ENCODE data around the gene ASGR2. TPM values are rescaled to one million over a fixed set of nuclear protein-coding genes. Genes with fewer than 3 reads are reported as not detected.

The ASGR2 gene
- total RNA-seq, 2 experiments from 2014 or later = not detected

DNA sequence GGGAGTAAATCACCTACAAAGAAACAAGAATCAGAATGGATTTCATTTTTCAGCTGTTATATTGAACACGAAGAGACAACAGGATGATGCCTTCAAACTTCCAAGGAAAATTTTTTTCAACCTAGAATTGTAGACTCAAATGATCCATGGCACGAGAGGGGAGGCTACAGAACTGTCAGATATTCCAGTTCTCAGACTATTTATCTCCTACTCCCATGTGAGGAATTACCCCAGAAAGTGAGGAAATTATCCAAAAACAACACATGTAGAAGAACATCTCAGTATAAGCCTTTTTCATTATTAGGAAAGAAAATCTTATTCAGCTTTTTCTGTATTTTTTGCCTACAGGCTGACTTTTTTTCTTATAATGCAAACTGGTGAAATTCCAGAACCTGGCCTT, 5.5 kb upstream of the ASGR2 start:
- DNase-seq = no peak
- POLR2A ChIA-PET = no interaction called here
- CTCF ChIA-PET = no interaction called here
- no peak overlapping the region for H3K4me3 Mint-ChIP-seq
- H3K27me3 Mint-ChIP-seq = peaks cover 10% of the 10 kb centered on the region
- no peaks in the 10 kb centered on the region for H3K36me3 Mint-ChIP-seq (ENCODE audit: low read depth)
- no peaks in the 10 kb centered on the region for H3K9me3 Mint-ChIP-seq
- peaks cover 5% of the 10 kb centered on the region for H3K4me1 Mint-ChIP-seq
- no peak overlapping the region for H3K27ac Mint-ChIP-seq

DNA sequence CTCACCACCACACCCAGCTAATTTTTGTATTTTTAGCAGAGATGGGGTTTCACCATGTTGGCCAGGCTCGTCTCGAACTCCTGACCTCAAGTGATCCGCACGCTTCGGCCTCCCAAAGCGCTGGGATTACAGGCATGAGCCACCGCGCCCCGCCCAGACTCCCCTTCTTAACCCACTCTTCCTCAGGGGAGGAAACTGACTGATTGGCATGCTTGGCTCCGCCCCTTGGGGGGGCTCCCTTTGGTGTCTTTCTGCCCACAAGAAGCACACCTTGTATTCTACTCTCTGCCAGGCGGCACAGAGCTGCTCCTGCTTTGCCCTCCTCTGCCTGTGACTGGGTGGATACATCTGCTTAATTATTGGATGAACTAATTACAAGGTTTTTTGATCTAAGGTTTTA, 4.7 kb upstream of the ASGR2 start:
- POLR2A ChIA-PET = no interaction called here
- peaks cover 5% of the 10 kb centered on the region for H3K4me1 Mint-ChIP-seq

DNA sequence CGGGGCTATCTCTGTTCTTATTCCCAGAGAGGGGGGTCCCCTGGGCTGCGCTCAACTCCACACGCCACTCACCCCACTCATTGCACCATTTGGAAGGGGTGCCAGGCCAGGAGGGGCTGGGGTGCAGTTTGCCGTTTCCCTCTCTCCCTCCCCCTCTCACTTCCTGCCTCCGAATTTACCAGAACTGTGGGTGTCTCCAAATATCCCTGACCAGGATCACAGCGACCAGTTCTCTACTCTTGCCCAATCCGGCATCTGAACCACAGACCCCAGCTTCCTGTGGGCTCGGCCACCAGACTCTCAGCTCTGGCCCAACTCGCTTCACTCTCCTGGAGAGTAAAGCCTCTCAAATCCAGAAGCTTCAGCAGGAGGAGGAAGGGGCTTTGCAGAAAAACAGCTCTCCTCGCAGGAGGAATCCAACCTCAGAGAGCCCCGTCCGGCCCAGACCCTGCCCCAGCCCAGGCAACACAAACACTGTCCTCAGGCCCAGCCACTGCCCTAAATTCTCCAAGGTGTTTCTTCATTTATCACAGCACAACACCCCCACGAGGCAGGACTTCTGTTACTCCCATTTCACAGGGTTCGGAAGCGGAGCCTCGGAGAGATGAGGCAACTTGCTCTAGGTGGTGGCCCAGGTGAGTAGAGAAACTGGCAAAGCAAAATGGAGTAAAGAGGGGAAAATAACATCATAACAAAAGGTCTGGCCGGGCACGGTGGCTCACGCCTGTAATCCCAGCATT, 423 bp upstream of the ASGR2 start:
- H3K4me3 Mint-ChIP-seq = no peak overlapping the region
- POLR2A ChIA-PET = no interaction called here
- H3K9me3 Mint-ChIP-seq = no peaks in the 10 kb centered on the region
- no peaks in the 10 kb centered on the region for H3K36me3 Mint-ChIP-seq (ENCODE audit: low read depth)
- H3K27me3 Mint-ChIP-seq = peaks cover 7% of the 10 kb centered on the region
- H3K4me1 Mint-ChIP-seq = no peaks in the 10 kb centered on the region
- no peak overlapping the region for H3K27ac Mint-ChIP-seq
- no peak for DNase-seq
- CTCF ChIA-PET = interaction anchor here (0.5 to 1.5 kb wide), 4 partner anchors 10 to 159 kb away, joined by 3 to 5 read pairs (median 4); no protein-coding TSS in a partner anchor

More for the DNA sequence above, 4.7 kb upstream of the ASGR2 start:
- DNase-seq = no peak
- Mint-ChIP-seq H3K4me3 (no peak overlapping the region), H3K9me3 (no peaks in the 10 kb centered on the region), H3K27ac (peak overlapping the region; percentile 36), H3K27me3 (peaks cover 10% of the 10 kb centered on the region), H3K36me3 (ENCODE audit: low read depth) (no peaks in the 10 kb centered on the region)
- CTCF ChIA-PET = no interaction called here

DNA sequence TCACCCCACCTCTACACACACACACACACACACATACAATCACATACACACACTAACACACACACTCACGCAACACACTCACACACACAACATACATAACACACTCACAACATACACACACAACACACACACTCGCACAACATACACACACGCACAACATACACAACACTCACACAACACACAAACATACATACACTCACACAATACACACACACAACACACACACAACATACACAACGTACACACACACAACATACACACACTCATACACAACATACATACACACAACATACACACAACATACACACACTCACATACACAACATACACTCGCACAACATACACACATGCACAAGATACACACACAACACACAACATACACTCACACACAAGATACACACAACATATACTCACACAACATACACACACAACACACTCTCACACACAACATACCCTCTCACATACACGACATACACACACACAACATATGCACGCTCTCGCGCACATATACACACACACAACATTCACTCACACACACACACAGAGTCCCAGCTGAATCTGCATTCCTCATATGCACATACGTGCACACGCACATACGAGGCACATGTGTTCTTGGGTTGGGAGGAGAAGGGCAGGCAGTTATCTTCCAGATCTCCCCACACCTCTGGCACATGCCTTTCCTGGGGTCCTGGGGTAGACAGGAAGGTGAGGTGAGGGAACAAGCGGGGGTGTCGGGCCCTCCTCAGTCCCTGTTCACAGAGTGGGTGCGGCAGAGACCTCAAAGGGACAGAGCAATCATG, 1.1 kb downstream of the ASGR2 start:
- Mint-ChIP-seq H3K9me3 (no peaks in the 10 kb centered on the region), H3K36me3 (ENCODE audit: low read depth) (no peaks in the 10 kb centered on the region), H3K27ac (no peak overlapping the region), H3K4me3 (no peak overlapping the region), H3K27me3 (no peaks in the 10 kb centered on the region), H3K4me1 (peaks cover 6% of the 10 kb centered on the region)
- DNase-seq = no peak
- POLR2A ChIA-PET = no interaction called here
- CTCF ChIA-PET = interaction anchor here (1.5 kb wide), 1 partner anchor 27 kb away, joined by 3 read pairs; no protein-coding TSS in a partner anchor

DNA sequence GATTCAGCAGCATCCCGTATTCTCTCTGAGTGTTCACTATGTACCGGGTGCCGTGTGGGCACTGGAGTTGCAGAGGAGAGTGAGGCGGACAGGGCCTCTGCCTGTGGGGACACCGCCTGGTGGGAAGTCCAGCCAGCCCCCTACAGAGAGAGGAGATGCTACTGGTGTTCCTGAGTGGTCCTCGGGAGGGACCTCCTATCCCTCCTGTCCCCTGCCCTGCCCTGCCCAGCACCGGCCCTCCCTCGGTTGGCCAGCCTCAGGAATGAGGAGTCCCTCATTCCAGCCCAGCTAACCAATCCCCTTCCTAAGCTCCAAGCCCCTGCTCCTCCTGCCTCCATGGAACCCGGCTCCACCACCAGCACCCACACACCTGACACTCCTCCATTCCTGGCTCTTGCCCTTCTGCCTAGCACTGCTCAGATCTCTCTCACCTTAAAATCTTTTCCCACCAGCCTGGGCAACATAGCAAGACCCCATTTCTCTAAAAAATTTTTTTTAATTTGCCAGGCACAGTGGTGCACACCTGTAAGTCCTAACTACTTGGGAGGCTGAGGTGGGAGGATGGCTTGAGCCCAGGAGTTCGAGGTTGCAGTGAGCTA, 2.0 kb downstream of the ASGR2 start:
- no peak for DNase-seq
- Mint-ChIP-seq H3K9me3 (no peaks in the 10 kb centered on the region), H3K36me3 (ENCODE audit: low read depth) (no peaks in the 10 kb centered on the region), H3K27me3 (no peaks in the 10 kb centered on the region), H3K4me1 (peaks cover 6% of the 10 kb centered on the region), H3K4me3 (no peak overlapping the region), H3K27ac (no peak overlapping the region)
- POLR2A ChIA-PET = no interaction called here
- CTCF ChIA-PET = no interaction called here

DNA sequence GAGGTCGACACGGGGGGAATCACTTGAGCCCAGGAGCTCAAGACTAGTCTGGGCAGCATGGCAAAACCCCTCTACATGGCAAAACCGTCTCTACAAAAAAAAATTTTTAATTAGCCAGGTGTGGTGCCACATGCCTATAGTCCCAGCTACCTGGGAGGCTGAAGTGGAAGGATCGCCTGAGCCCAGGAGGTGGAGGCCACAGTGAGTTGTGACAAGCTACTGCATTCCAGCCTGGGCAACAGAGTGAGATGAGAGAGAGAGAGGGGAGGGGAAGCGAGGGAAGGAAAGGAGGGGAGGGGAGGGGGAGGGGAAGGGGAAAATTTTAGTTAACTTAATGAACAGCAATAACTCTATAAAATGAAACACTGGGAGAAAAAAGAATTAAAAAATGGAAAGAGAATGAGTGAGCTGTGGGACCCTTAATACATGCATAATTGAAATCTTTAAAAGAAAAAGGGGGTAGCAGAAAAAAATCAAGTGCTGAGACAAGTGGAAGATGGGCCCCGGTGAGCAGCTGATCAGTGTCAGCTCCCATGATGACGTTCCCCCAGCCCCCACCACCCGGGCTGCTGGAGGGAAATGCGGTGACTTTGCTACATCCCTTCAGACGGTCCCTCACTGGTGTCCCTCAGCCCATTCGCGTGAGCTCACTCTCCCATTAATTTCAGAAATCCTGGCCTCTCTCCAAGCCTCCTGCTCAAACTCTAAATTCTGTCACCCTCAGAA, 2.7 kb downstream of the ASGR2 start:
- POLR2A ChIA-PET = no interaction called here
- DNase-seq = no peak
- Mint-ChIP-seq H3K4me3 (no peak overlapping the region), H3K36me3 (ENCODE audit: low read depth) (no peaks in the 10 kb centered on the region), H3K4me1 (peaks cover 6% of the 10 kb centered on the region), H3K27ac (no peak overlapping the region), H3K27me3 (no peaks in the 10 kb centered on the region), H3K9me3 (no peaks in the 10 kb centered on the region)
- CTCF ChIA-PET = interaction anchor here (0.7 kb wide), 1 partner anchor 70 kb away, joined by 3 read pairs; no protein-coding TSS in a partner anchor

DNA sequence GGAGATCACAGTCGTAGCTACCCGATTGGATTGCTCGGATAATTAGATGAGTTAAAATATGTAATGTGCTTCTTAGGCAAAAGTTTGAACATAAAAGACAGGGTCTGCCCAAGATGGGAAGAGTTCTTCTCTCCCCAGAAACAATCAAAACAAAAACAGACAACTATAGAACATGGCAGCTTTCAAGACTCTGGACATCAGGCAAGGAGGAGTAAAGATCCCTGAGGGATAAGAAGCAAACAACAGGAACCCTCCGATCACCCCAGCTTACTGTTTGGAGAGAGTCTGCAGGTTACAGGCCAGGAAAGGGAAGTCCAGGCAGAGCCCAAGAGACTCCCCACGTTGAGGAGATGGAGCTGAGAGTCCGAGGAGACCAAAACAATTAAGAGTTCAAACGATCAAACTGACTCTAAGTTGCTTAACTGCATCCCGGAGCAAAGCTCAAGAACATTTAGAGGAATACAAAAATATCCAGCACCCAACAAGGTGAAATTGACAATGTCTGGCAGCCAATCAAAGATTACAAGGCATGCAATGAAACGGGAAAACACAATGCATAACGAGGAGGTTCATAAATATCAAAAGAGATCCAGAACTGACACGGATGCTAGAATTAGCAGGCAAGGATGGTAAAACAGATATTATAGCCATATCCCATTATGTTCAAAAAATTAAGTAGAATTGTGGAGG, 3.9 kb downstream of the ASGR2 start:
- peaks cover 6% of the 10 kb centered on the region for H3K4me1 Mint-ChIP-seq
- no peak overlapping the region for H3K4me3 Mint-ChIP-seq
- no peak for DNase-seq
- CTCF ChIA-PET = no interaction called here
- no peaks in the 10 kb centered on the region for H3K27me3 Mint-ChIP-seq
- no peaks in the 10 kb centered on the region for H3K36me3 Mint-ChIP-seq (ENCODE audit: low read depth)
- H3K27ac Mint-ChIP-seq = no peak overlapping the region
- H3K9me3 Mint-ChIP-seq = no peaks in the 10 kb centered on the region
- POLR2A ChIA-PET = interaction anchor here (0.6 kb wide), 1 partner anchor 19 kb away, joined by 3 read pairs; no protein-coding TSS in a partner anchor

DNA sequence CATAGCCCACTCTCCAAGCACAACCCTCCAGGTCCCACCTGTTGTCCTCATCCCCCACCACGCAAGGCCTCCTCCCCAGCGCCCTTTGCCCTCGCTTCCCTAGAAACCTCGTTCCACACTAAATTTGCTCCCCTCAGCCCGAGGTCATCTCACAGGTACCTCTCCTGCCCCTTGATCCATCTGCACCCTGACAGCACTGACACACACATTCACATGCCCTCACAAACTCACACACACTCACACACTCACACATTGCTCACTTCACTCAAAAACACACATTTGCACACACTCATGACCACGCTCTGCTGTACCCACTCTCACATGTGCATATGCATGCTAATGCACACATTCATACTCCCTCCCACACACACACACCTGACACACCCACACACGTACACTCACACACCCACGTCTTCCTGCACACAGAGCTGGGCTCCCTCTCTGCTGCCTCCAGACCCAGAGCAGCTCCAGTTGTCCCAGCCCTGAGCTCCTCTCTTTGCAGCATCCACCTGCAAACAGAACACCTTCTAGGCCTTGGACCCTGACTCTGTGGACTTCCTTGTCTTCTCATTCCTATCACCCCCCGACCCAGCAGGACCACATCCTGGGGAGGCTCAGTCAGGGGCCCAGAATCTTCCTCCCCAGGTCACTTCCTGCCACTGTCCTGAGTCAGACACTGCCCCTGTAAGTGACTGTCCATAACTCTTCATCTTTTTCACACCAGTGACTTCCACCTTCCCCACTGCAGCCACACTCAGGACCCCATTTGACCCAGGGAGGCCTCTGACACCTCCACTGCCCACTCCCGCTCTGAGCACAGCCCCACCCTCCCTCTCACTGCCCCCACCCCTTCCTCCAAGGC, 4.9 kb downstream of the ASGR2 start:
- Mint-ChIP-seq H3K9me3 (no peaks in the 10 kb centered on the region), H3K27ac (no peak overlapping the region), H3K36me3 (ENCODE audit: low read depth) (no peaks in the 10 kb centered on the region), H3K4me3 (no peak overlapping the region), H3K4me1 (peaks cover 6% of the 10 kb centered on the region), H3K27me3 (no peaks in the 10 kb centered on the region)
- ChIA-PET POLR2A (interaction anchor here (0.6 kb wide), 1 partner anchor 20 kb away, joined by 3 read pairs; no protein-coding TSS in a partner anchor), CTCF (no interaction called here)
- DNase-seq = no peak

DNA sequence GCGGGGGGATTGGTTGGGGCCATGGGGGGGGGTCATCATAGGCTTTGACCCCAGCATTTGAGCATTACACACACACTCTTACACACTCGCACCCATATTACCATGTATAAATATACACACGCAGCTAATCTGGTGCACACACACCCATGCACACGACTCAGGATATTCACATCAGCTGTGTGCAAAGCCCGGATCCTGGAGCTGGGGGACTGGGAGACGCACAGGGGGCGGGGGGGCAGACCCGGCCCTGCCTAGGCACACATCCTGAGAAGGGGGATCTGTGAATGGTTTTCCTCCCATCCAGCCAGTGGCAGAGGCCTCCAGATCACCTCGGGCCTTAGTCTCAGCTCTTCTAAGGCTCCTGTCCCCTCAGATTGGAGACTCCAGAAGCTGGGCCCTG, 5.6 kb downstream of the ASGR2 start:
- DNase-seq = no peak
- CTCF ChIA-PET = no interaction called here
- H3K27ac Mint-ChIP-seq = no peak overlapping the region
- H3K27me3 Mint-ChIP-seq = no peaks in the 10 kb centered on the region
- H3K4me1 Mint-ChIP-seq = peaks cover 6% of the 10 kb centered on the region
- no peaks in the 10 kb centered on the region for H3K9me3 Mint-ChIP-seq
- no peak overlapping the region for H3K4me3 Mint-ChIP-seq
- POLR2A ChIA-PET = no interaction called here
- no peaks in the 10 kb centered on the region for H3K36me3 Mint-ChIP-seq (ENCODE audit: low read depth)

DNA sequence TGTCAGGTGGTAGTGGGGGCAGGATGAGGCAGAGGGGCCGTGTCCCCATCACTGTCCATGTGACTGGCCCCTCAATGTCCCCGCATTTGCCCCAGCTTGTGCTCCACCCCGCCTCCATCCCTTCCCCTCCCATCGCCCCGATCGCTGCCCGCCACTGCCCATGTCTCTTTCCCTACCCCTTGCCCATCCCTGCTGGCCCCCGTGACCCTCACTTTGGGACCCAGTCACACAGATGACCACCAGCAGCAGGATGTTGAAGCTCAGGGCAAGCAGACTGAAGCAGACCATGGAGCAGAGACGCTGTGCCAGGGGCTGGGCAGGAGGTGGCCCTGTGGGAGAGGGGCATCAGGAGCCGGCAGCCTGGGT, 6.1 kb downstream of the ASGR2 start:
- no peak for DNase-seq
- no peaks in the 10 kb centered on the region for H3K9me3 Mint-ChIP-seq
- H3K27me3 Mint-ChIP-seq = no peaks in the 10 kb centered on the region
- ChIA-PET CTCF (no interaction called here), POLR2A (no interaction called here)
- peaks cover 6% of the 10 kb centered on the region for H3K4me1 Mint-ChIP-seq
- no peak overlapping the region for H3K27ac Mint-ChIP-seq
- no peak overlapping the region for H3K4me3 Mint-ChIP-seq
- H3K36me3 Mint-ChIP-seq (ENCODE audit: low read depth) = no peaks in the 10 kb centered on the region

DNA sequence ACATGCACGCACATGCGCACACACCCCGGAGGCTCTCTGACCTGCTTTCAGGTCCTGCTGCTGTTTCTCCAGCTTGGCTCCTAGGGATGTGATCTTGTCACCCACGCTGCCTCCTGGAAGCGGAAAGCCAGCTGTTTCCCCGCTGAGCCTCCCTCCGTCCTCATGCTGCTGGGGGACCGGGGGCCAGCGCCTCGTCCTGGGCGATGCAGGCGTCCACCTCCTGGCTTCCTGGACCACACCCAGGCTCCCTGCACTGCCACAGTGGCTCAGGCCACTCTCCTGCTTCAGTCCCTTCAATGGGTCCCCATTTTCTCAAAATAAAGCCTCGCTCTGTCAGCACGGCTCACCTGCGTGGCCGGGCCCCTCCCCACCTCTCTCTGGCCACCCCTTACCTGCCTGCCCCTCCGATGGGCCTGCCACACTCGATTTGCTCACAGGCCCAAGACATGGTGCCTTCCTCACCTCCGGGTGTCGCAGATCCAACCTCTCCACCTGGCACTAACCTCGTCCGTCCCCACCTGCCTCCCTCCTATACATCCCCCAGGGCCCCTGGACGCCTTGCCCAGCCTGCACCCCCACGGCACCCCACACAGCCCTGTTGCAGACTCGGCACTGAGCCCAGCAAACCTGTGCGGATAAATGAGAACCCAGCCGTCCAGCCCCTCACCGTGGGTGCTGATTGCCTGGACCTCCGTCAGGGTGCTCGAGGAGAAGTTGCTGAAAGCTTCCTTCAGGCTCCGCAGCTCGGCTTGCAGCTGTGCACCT, 6.6 kb downstream of the ASGR2 start:
- peaks cover 6% of the 10 kb centered on the region for H3K4me1 Mint-ChIP-seq
- CTCF ChIA-PET = no interaction called here
- H3K27ac Mint-ChIP-seq = no peak overlapping the region
- no peak for DNase-seq
- no peaks in the 10 kb centered on the region for H3K9me3 Mint-ChIP-seq
- no peak overlapping the region for H3K4me3 Mint-ChIP-seq
- H3K36me3 Mint-ChIP-seq (ENCODE audit: low read depth) = no peaks in the 10 kb centered on the region
- peaks cover 2% of the 10 kb centered on the region for H3K27me3 Mint-ChIP-seq
- POLR2A ChIA-PET = no interaction called here
